ENCODE measurements around the gene CACNA2D4. TPM values are rescaled to one million over a fixed set of nuclear protein-coding genes. Genes with fewer than 3 reads are reported as not detected.

The CACNA2D4 gene
- total RNA-seq, 1 donor from 2014 or later, result 0.45 TPM

DNA sequence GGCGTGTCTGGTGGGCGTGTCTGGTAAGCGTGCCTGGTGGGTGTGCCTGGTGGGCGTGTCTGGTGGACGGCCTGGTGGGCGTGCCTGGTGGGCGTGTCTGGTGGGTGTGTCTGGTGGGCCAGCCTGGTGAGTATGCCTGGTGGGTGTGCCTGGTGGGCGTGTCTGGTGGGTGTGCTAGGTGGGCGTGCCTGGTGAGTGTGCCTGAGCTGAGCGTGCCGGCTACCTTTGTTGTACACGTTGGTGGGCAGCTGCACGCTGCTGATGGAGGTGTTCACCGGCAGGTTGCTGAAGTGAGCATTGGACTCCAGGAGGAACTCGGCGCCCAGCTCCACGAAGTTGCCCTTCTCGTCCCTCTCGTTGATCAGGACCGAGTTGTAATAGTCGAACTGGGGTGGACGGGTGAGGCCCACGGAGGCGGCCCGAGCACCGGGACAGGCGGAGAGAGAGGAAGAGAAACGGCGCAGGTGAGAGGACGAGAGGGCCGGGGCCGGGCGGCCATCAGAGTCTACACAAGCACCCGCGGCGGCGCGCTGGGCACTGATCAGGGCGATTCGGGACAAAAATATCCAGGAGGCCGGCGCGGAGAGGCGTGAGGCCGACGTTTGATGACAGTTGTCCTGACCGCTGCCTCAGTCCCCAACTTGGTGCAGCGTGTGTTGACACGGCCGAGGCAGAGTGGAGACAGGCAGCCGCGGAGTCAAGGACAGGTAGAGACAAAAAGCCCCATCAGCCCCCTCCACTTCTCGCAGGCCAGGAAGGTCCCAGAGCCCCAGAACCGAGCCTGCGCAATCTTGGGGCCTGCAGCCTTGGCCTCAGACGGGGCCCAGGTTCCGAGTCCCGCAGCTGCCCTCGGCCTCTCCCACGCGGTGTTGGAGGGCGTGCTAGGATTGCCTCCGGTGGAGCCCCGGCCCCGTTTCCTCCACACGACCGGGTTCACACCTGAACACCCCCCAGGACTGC lies 10.5 kb downstream of the CACNA2D4 start:
- H3K36me3 Mint-ChIP-seq, result peaks cover 3% of the 10 kb centered on the region
- peaks cover 2% of the 10 kb centered on the region for H3K27me3 Mint-ChIP-seq (ENCODE audit: low read depth)
- TF ChIP-seq, protein P1, sequence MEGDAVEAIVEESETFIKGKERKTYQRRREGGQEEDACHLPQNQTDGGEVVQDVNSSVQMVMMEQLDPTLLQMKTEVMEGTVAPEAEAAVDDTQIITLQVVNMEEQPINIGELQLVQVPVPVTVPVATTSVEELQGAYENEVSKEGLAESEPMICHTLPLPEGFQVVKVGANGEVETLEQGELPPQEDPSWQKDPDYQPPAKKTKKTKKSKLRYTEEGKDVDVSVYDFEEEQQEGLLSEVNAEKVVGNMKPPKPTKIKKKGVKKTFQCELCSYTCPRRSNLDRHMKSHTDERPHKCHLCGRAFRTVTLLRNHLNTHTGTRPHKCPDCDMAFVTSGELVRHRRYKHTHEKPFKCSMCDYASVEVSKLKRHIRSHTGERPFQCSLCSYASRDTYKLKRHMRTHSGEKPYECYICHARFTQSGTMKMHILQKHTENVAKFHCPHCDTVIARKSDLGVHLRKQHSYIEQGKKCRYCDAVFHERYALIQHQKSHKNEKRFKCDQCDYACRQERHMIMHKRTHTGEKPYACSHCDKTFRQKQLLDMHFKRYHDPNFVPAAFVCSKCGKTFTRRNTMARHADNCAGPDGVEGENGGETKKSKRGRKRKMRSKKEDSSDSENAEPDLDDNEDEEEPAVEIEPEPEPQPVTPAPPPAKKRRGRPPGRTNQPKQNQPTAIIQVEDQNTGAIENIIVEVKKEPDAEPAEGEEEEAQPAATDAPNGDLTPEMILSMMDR (IDR thresholded peaks at IDR 0.05; ENCODE audit: unreplicated experiment), result no peak
- H3K9me3 Mint-ChIP-seq, result peaks cover 35% of the 10 kb centered on the region
- no peaks in the 10 kb centered on the region for H3K4me1 Mint-ChIP-seq
- no peak overlapping the region for H3K27ac Mint-ChIP-seq
- DNase-seq (ENCODE audit: low spot score in 2 of 2, unreplicated experiment in 2 of 2), result no peak
- H3K4me3 Mint-ChIP-seq, result no peak overlapping the region

DNA sequence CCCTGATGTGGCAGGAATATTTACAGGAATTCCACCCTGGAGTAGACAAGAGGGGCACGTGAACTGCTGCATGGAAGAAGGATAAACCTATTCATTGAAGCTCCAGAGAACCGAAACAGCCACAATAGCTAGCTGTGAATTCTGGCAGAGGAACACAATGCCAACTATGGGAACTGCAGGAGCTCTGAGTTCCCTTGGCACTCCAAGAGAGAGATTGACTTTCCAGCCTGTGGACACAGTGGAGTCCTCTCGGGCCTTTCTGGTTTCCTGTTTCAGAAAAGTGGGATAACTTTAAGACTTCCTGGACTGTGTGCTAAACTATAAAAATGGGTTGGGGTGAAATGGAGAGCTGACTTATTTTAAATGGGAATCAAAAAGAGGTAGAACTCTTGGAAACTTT lies 11.9 kb downstream of the CACNA2D4 start:
- Mint-ChIP-seq H3K9me3 (peaks cover 48% of the 10 kb centered on the region), H3K27me3 (ENCODE audit: low read depth) (peaks cover 2% of the 10 kb centered on the region), H3K4me1 (no peaks in the 10 kb centered on the region), H3K27ac (no peak overlapping the region), H3K36me3 (peaks cover 6% of the 10 kb centered on the region), H3K4me3 (no peak overlapping the region)
- TF ChIP-seq, protein P1 (IDR thresholded peaks at IDR 0.05; ENCODE audit: unreplicated experiment), result no peak
- DNase-seq (ENCODE audit: low spot score in 2 of 2, unreplicated experiment in 2 of 2), result no peak

DNA sequence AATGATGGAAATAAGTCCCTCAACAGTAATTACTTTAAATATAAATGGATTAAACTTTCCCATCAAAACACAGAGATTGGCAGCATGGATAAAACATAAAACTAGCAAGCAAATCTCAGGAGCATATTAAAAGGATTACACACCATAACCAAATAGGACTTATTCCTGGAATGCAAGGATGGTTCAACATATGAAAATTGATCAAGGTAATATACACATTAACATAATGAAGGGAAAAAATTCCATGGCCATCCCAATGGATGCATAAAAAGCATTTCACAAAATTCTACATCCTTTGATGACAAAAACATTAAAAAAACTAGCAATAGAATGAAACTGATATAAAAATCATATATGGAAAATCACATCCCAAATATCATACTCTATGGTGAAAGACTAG lies 13.6 kb downstream of the CACNA2D4 start:
- H3K4me1 Mint-ChIP-seq, result no peaks in the 10 kb centered on the region
- TF ChIP-seq, protein P1 (IDR thresholded peaks at IDR 0.05; ENCODE audit: unreplicated experiment), result no peak
- no peak overlapping the region for H3K4me3 Mint-ChIP-seq
- H3K9me3 Mint-ChIP-seq, result peaks cover 54% of the 10 kb centered on the region
- peaks cover 7% of the 10 kb centered on the region for H3K27me3 Mint-ChIP-seq (ENCODE audit: low read depth)
- no peak for DNase-seq (ENCODE audit: low spot score in 2 of 2, unreplicated experiment in 2 of 2)
- no peak overlapping the region for H3K27ac Mint-ChIP-seq
- peaks cover 6% of the 10 kb centered on the region for H3K36me3 Mint-ChIP-seq

DNA sequence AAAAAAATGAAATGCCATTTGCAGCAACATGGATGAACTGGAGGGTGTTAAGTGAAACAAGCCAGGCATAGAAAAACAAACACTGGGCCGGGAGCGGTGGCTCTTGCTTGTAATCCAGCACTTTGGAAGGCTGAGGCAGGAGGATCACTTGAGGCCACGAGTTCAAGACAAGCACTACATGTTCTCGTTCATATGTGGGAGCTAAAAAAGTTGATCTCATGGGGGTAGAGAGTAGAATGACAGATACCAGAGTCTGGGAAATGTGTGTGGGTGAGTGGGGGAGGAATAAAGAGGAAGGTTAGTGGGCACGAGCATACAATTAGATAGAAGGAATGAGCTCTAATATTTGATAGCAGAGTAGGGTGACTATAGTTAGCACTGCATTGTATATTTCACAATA lies 21.5 kb downstream of the CACNA2D4 start:
- Mint-ChIP-seq H3K36me3 (no peaks in the 10 kb centered on the region), H3K27ac (no peak overlapping the region), H3K4me1 (no peaks in the 10 kb centered on the region), H3K4me3 (no peak overlapping the region), H3K27me3 (ENCODE audit: low read depth) (peaks cover 53% of the 10 kb centered on the region), H3K9me3 (peaks cover 46% of the 10 kb centered on the region)
- no peak for DNase-seq (ENCODE audit: low spot score in 2 of 2, unreplicated experiment in 2 of 2)
- TF ChIP-seq, protein P1 (IDR thresholded peaks at IDR 0.05; ENCODE audit: unreplicated experiment), result no peak

DNA sequence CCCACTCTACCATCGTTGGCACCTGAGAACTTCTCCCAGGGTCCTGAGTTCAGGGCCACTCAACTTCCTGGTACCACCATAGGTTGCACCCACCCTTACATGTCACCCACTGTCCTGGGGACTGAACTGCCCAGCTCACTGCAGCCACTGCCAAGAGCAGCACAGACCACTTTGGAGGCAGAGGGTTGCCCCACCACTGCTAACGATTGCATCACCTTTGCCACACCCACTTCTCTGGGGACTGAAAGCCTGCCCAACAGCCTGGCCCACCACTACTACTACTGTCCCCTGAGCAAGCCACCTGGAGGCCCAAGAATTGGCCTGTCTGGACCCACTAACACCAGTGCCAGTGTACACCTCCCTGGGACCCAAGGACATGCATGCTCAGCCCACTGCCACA lies 27.6 kb downstream of the CACNA2D4 start:
- no peak for DNase-seq (ENCODE audit: low spot score in 2 of 2, unreplicated experiment in 2 of 2)
- Mint-ChIP-seq H3K27me3 (ENCODE audit: low read depth) (peaks cover 44% of the 10 kb centered on the region), H3K4me3 (no peak overlapping the region), H3K36me3 (no peaks in the 10 kb centered on the region), H3K27ac (no peak overlapping the region), H3K4me1 (no peaks in the 10 kb centered on the region), H3K9me3 (peaks cover 49% of the 10 kb centered on the region)
- TF ChIP-seq, protein P1 (IDR thresholded peaks at IDR 0.05; ENCODE audit: unreplicated experiment), result no peak
